ENCODE measurements around the gene TRPM2. TPM values are rescaled to one million over a fixed set of nuclear protein-coding genes. Genes with fewer than 3 reads are reported as not detected.

TRPM2 gene
- total RNA-seq, 1 donor from 2014 or later: 2.8 TPM

DNA sequence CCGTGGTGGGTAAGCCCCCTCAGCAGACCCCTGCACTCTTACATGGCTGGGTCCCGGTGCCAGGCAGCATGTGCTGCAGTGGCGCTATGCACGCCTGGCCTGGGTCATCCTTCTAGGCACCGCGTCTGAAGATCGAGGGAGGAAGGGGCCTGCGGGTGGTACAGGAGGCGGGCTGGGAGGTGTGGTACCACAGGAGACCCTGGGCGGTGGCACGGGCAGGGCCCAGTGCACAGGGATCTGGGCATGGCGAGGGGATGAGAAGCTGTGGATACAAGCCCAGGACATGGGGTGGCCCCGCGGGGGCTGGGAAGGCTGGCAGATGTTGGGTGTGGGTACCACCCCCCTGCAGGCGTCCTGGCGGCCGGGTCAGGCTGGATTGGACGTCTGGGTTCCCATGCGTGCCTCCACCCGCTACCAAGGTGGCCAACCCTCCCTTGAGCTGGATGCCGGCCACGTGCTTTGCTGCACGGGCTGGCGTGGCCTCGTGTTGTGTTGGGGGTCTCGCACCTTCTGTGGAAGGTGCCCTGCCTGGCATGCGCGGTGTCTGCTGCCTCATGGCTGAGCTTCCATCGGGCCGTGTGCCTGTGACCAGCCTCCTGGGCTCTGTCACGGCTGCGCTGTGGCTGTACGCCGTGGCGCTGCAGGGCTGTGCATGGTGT, 33.9 kb upstream of the TRPM2 start:
- no peak for TF ChIP-seq CTCF (IDR thresholded peaks at IDR 0.05; ENCODE audit: insufficient read depth, low read length, poor library complexity, severe bottlenecking)
- Histone ChIP-seq H3K4me3 (ENCODE audit: low read depth, low read length) (no peak overlapping the region), H3K27me3 (ENCODE audit: control insufficient read depth, insufficient read depth, low read length) (no peaks in the 10 kb centered on the region), H3K36me3 (ENCODE audit: control insufficient read depth, insufficient read depth, low read length) (no peaks in the 10 kb centered on the region)
- DNase-seq (ENCODE audit: low read depth): no peak

- no peak for TF ChIP-seq CTCF (IDR thresholded peaks at IDR 0.05; ENCODE audit: insufficient read depth, low read length, poor library complexity, severe bottlenecking)
- no peak for DNase-seq (ENCODE audit: low read depth)
- Histone ChIP-seq H3K36me3 (ENCODE audit: control insufficient read depth, insufficient read depth, low read length) (no peaks in the 10 kb centered on the region), H3K27me3 (ENCODE audit: control insufficient read depth, insufficient read depth, low read length) (no peaks in the 10 kb centered on the region), H3K4me3 (ENCODE audit: low read depth, low read length) (no peak overlapping the region)
Measured at GRCh38 chr21:44320847-44321246, 32.6 kb upstream of the TRPM2 start.

DNA sequence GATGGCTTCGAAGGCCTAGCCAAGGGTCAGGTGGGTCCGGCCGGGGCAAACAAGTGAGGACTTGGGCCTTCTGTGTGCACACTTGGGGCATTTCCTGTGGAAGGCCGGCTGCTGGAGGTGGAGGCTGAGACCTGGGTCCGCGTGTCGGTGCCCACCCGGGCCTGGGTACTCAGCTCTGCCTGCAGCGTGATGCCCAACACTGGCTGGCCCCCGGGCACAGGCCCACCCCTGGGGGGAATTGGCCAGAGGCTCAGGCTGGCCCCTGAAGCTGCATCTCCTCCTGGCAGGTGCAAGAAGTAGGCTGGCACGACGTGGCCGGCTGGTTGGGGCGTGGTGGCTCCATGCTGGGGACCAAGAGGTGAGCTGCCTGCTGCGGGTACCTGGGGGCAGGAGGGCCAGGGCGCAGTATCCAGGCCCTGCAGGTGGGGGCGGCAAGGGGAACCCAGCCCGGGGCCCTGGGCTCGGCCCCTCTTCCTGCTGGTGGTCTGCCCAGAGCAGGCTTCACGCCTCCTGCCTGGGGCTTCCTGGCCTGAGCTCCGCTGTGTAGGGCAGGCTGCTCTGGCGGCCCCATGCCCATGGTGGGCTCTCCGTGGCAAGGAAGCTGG, 31.5 kb upstream of the TRPM2 start:
- DNase-seq (ENCODE audit: low read depth): no peak
- no peak for TF ChIP-seq CTCF (IDR thresholded peaks at IDR 0.05; ENCODE audit: insufficient read depth, low read length, poor library complexity, severe bottlenecking)
- Histone ChIP-seq H3K27me3 (ENCODE audit: control insufficient read depth, insufficient read depth, low read length) (no peaks in the 10 kb centered on the region), H3K36me3 (ENCODE audit: control insufficient read depth, insufficient read depth, low read length) (no peaks in the 10 kb centered on the region), H3K4me3 (ENCODE audit: low read depth, low read length) (no peak overlapping the region)

DNA sequence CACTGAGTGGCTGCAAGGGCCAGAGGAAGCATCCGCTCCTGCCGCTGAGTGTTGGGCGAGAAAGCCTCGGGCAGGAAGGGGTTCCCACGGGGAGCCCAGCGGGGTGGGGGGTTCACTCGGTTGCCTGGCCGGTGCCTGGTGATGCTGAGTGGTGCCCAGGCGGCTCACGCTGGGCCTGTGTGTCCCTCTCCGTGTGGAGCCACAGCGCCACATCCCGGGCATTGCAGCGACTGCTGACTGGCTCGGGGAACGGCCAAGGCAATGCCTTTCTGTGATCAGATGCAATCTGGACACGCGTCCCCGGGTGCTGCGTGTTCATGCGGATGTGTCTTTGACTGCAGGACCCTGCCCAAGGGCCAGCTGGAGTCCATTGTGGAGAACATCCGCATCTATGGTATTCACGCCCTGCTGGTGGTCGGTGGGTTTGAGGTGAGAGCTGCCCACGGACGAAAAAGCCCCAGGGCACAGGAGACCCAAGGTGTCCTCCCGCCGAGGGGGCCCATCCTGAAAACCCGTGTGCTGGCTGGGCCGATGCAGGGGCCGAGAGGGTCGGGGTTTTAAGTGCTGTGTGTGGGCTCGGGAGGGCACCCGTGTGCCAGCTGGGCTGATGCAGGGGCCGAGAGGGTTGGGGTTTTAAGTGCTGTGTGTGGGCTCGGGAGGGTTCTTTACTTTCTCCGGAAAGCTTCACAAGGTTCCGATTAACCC, 30.6 kb upstream of the TRPM2 start:
- Histone ChIP-seq H3K4me3 (ENCODE audit: low read depth, low read length) (no peak overlapping the region), H3K36me3 (ENCODE audit: control insufficient read depth, insufficient read depth, low read length) (no peaks in the 10 kb centered on the region), H3K27me3 (ENCODE audit: control insufficient read depth, insufficient read depth, low read length) (no peaks in the 10 kb centered on the region)
- no peak for TF ChIP-seq CTCF (IDR thresholded peaks at IDR 0.05; ENCODE audit: insufficient read depth, low read length, poor library complexity, severe bottlenecking)
- DNase-seq (ENCODE audit: low read depth): no peak

DNA sequence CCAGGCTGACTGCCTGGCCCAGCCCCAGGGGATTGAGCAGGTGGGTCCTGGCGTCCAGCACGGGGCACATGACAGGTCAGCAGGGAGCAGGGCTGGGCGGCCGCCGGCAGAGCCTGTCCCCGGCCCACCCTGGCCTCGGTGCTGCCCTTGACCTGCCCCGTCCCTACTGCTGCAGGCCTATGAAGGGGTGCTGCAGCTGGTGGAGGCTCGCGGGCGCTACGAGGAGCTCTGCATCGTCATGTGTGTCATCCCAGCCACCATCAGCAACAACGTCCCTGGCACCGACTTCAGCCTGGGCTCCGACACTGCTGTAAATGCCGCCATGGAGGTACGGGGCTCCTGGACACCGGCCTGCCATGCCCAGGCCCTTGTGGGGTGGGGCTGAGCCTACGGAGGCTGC, 29.8 kb upstream of the TRPM2 start:
- Histone ChIP-seq H3K27me3 (ENCODE audit: control insufficient read depth, insufficient read depth, low read length) (no peaks in the 10 kb centered on the region), H3K4me3 (ENCODE audit: low read depth, low read length) (no peak overlapping the region), H3K36me3 (ENCODE audit: control insufficient read depth, insufficient read depth, low read length) (no peaks in the 10 kb centered on the region)
- DNase-seq (ENCODE audit: low read depth): no peak
- no peak for TF ChIP-seq CTCF (IDR thresholded peaks at IDR 0.05; ENCODE audit: insufficient read depth, low read length, poor library complexity, severe bottlenecking)

All from kidney epithelial cell (primary cell).